ENCODE data around the gene CBX8. TPM values are rescaled to one million over a fixed set of nuclear protein-coding genes. Genes with fewer than 3 reads are reported as not detected.

CBX8 gene
- total and polyA plus RNA-seq, 2 donors (not counting 3 experiments of a cell fraction or from before 2014, with no cell fraction given): 0.69 to 3.1 TPM

- ChIA-PET POLR2A (no interaction called here), CTCF (interaction anchor here (0.7 to 2.1 kb wide), 4 partner anchors 10 to 18 kb away, joined by 4 to 6 read pairs (median 4); partner anchors contain the start of gene CBX4)
- Histone ChIP-seq H3K9me1 (replicated peaks; ENCODE audit: control insufficient read depth, extremely low read depth, insufficient read depth, low read length) (no peaks in the 10 kb centered on the region), H3K27me3 (ENCODE audit: control insufficient read depth in 2 of 2, insufficient read depth in 2 of 2, low read length in 2 of 2) (peaks cover 0 to 2% of the 10 kb centered on the region in 2 experiments), H4K20me1 (replicated peaks; ENCODE audit: control insufficient read depth, extremely low read depth, insufficient read depth, low read length) (no peaks in the 10 kb centered on the region), H3K36me3 (ENCODE audit: control insufficient read depth in 2 of 2, extremely low read depth in 1 of 2, insufficient read depth in 2 of 2, low read length in 2 of 2) (peaks cover 0 to 3% of the 10 kb centered on the region in 2 experiments), H3K4me2 (ENCODE audit: insufficient read depth, low read length) (no peak overlapping the region), H3K4me3 (replicated peaks in 1 of 3; ENCODE audit: insufficient read depth in 1 of 3, low read depth in 1 of 3, low read length in 3 of 3) (no peak overlapping the region), H3K79me2 (ENCODE audit: control insufficient read depth, insufficient read depth, low read length) (no peaks in the 10 kb centered on the region), H3K9me3 (replicated peaks; ENCODE audit: control insufficient read depth, insufficient read depth, low read length) (no peaks in the 10 kb centered on the region), H3K9ac (replicated peaks; ENCODE audit: extremely low read depth, insufficient read depth, low read length) (no peak overlapping the region), H2AFZ (ENCODE audit: low read depth, low read length) (no peak overlapping the region), H3K4me1 (ENCODE audit: control insufficient read depth, extremely low read depth, insufficient read depth, low read length) (peaks cover 14% of the 10 kb centered on the region), H3K27ac (ENCODE audit: insufficient read depth, low read depth, low read length) (no peak overlapping the region)
- no peak for TF ChIP-seq JUN (IDR thresholded peaks at IDR 0.05; ENCODE audit: borderline replicate concordance, insufficient read depth, insufficient read length, low read depth)
- no peak for TF ChIP-seq MYC (IDR thresholded peaks at IDR 0.05; ENCODE audit: low read depth, low read length)
- no peak for TF ChIP-seq EZH2 (IDR thresholded peaks at IDR 0.05; ENCODE audit: borderline replicate concordance, low read depth, low read length, severe bottlenecking)
- no peak for TF ChIP-seq POLR2AphosphoS5 (IDR thresholded peaks at IDR 0.05; ENCODE audit: insufficient read depth, low read depth, low read length)
- TF ChIP-seq FOS (IDR thresholded peaks at IDR 0.05; ENCODE audit: borderline replicate concordance, insufficient read depth, low read length): no peak
- TF ChIP-seq GATA2 (IDR thresholded peaks at IDR 0.05; ENCODE audit: insufficient read depth, insufficient read length, low read depth, low read length): no peak
- TF ChIP-seq POLR2A (IDR thresholded peaks at IDR 0.05; ENCODE audit: low read depth, low read length): no peak
- TF ChIP-seq CTCF (IDR thresholded peaks at IDR 0.05; ENCODE audit: extremely low read depth in 1 of 2, insufficient read depth in 1 of 2, low read depth in 1 of 2, low read length in 2 of 2): no peak
- no peak for TF ChIP-seq MAX (IDR thresholded peaks at IDR 0.05; ENCODE audit: insufficient read depth, insufficient read length)
- no peak for DNase-seq (ENCODE audit: low read depth, low spot score)
- peak; percentile 62 for FAIRE-seq
- intact Hi-C loops (cut with micrococcal nuclease): no loop called here
- BruUV-seq (replicated peaks): no TSS peak
- dilution Hi-C loops (cut with MboI; ENCODE audit: extremely low pct_ligation_motif_present, low sequenced_read_pairs): no loop called here
Measured at GRCh38 chr17:79829004-79829403, 32.1 kb upstream of the CBX8 start.
